NCI-H2227 (cell line): ENCODE measurements around the gene PCDHA1.

Source experiments
- DNase-seq: peaks from one replicate; lab custom pipeline; 2025; ENCODE audit not compliant: unreplicated experiment; lab: John Stamatoyannopoulos, UW

Gene PCDHA1

GRCh38 chr5:140916325-140916724 is 130.4 kb downstream of the PCDHA1 start:
- DNase-seq: no peak

GRCh38 chr5:140923601-140924000 is 137.7 kb downstream of the PCDHA1 start:
- DNase-seq: no peak

- DNase-seq: peak; percentile 77
Observed at GRCh38 chr5:140925806-140926442, 140.0 kb downstream of the PCDHA1 start, which contains the start of gene PCDHAC1. PCDHAC1 (plus strand) TSS chr5:140926299; CDS start chr5:140926893, 594 bp downstream.

- DNase-seq: peak; percentile 89
Observed at GRCh38 chr5:140926443-140927227, 140.7 kb downstream of the PCDHA1 start.

- DNase-seq: peak; percentile 25
Observed at GRCh38 chr5:140927228-140927573, 141.3 kb downstream of the PCDHA1 start.

GRCh38 chr5:140934964-140935606 is 149.1 kb downstream of the PCDHA1 start:
- no peak for DNase-seq

- no peak for DNase-seq
Observed at GRCh38 chr5:140946578-140946977, 160.6 kb downstream of the PCDHA1 start.

- no peak for DNase-seq
Observed at GRCh38 chr5:140951636-140952035, 165.7 kb downstream of the PCDHA1 start.

- no peak for DNase-seq
Observed at GRCh38 chr5:140953234-140953633, 167.3 kb downstream of the PCDHA1 start.

GRCh38 chr5:140962190-140962589 is 176.2 kb downstream of the PCDHA1 start:
- DNase-seq: no peak

- peak; percentile 1 for DNase-seq
Observed at GRCh38 chr5:140964356-140964755, 178.4 kb downstream of the PCDHA1 start.

- peak; percentile 48 for DNase-seq
Observed at GRCh38 chr5:140965905-140966292, 180.0 kb downstream of the PCDHA1 start.

GRCh38 chr5:140966293-140967225 is 180.6 kb downstream of the PCDHA1 start, which contains the start of gene PCDHAC2:
PCDHAC2 (plus strand) TSS chr5:140966476; CDS start chr5:140966767, 291 bp downstream.
- DNase-seq: peak; percentile 68

GRCh38 chr5:140967226-140967893 is 181.4 kb downstream of the PCDHA1 start:
- DNase-seq: no peak

GRCh38 chr5:140969880-140970279 is 183.9 kb downstream of the PCDHA1 start:
- no peak for DNase-seq

GRCh38 chr5:140973550-140973949 is 187.6 kb downstream of the PCDHA1 start:
- DNase-seq: no peak

- no peak for DNase-seq
Observed at GRCh38 chr5:140977003-140977402, 191.1 kb downstream of the PCDHA1 start.

- DNase-seq: no peak
Observed at GRCh38 chr5:140978260-140978659, 192.3 kb downstream of the PCDHA1 start.

- no peak for DNase-seq
Observed at GRCh38 chr5:140978983-140979382, 193.0 kb downstream of the PCDHA1 start.

- DNase-seq: no peak
Observed at GRCh38 chr5:140982083-140982716, 196.3 kb downstream of the PCDHA1 start.
